Right atrium auricular region (tissue), 2 donors: Measurements from ENCODE around the gene CALM3. TPM values are rescaled to one million over a fixed set of nuclear protein-coding genes. Genes with fewer than 3 reads are reported as not detected.
A peak's percentile ranks its signal among the peaks of the same experiment; 100 is the strongest.

ENCODE experiments used
- DNase-seq: peaks from one replicate; pipeline ENCODE4 v3.0.0-alpha.2; 2019; ENCODE audit warnings: low spot score
- H3K27ac ChIP-seq, 2 donors: fragments of 200-600 bp; sonication (generic); 1 replicate in 1 of 2; 2 replicates in 1 of 2; pipeline ENCODE4 v1.5.1; 2016 to 2019
- H3K27me3 ChIP-seq, 2 donors: fragments of 200-600 bp; sonication (generic); one replicate each; pipeline versions ENCODE4 v1.5.1 to v1.6.0; 2017 to 2019
- H3K36me3 ChIP-seq: fragments of 200-600 bp; sonication (generic); one replicate; pipeline ENCODE4 v1.5.1; 2016
- H3K4me1 ChIP-seq, 2 donors: fragments of 200-600 bp; sonication (generic); one replicate each; pipeline versions ENCODE4 v1.5.1 to v1.6.0; 2017 to 2019
- H3K4me3 ChIP-seq, 2 donors: fragments of 200-600 bp; sonication (generic); 1 replicate in 1 of 2; 2 replicates in 1 of 2; pipeline ENCODE4 v1.5.1; 2017 to 2019; ENCODE audit warnings: mild to moderate bottlenecking in 1 of 2, moderate library complexity in 1 of 2
- H3K9me3 ChIP-seq, 2 donors: fragments of 200-600 bp; sonication (generic); one replicate each; pipeline ENCODE4 v1.5.1; 2019
- CTCF ChIP-seq, 2 donors: fragments of 200-600 bp; sonication (generic); IDR thresholded peaks; one replicate each; pipeline ENCODE4 v1.5.1; 2019; ENCODE audit warnings: antibody characterized with exemption in 2 of 2
- total RNA-seq, 2 donors: library from RNA; depleted of rRNA; stranded (reverse); fragments of >200 nt; gene quantifications; one replicate each; pipeline ENCODE4 v1.1.0, GENCODE V29; 2016

CALM3 gene
- total RNA-seq, 2 donors from 2014 or later: 210 to 296 TPM

- no peak for DNase-seq
- TF ChIP-seq CTCF (IDR thresholded peaks at IDR 0.05): no peak
- Histone ChIP-seq H3K27me3 (no peaks in the 10 kb centered on the region), H3K9me3 (no peaks in the 10 kb centered on the region), H3K36me3 (peaks cover 49% of the 10 kb centered on the region), H3K4me3 (no peak overlapping the region), H3K4me1 (peaks cover 0 to 56% of the 10 kb centered on the region in 2 donors), H3K27ac (peak overlapping the region in 1 of 2 donors; percentile 57)
Measured at GRCh38 chr19:46606019-46606418, 4.9 kb downstream of the CALM3 start.

DNA sequence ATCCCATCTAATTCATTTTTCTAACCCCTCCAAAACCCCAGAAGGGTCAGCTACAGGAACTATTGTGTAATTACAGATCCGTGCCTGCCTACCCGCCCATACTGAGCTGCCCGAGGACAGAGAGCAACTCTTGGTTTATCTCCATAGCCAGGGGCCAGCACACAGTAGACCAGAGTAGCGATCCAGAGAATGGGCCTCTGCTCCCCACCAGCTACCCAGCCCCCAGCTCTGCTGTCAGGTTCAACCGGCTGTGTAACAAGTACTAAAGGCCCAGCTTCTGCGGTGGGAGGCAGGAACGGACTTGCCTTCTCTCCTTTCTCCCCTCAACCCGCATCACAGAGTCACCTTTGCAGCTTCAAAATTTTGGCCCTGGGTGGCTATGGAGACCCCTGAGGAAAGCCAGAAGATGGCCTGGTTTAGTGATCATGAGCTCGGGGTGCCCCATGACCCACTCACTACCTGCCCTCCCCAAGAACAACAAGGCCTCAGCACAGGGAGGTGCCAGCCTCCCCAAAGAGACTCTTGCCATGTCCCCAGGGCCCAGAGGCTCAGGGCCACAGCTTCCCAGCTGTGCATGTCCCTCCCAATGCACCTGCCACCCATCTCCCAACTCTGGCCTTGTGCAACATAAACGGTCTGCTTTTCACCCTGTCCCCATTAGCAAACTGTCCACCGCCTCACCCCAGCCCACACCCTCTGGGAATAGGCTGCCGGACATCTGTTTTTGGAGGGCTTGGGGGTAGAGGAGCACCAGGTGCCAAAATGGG lies 5.7 kb downstream of the CALM3 start:
- Histone ChIP-seq H3K27me3 (no peaks in the 10 kb centered on the region), H3K36me3 (peaks cover 49% of the 10 kb centered on the region), H3K27ac (peak overlapping the region in 1 of 2 donors; percentile 7), H3K4me3 (no peak overlapping the region), H3K9me3 (no peaks in the 10 kb centered on the region), H3K4me1 (peaks cover 0 to 56% of the 10 kb centered on the region in 2 donors)
- DNase-seq: no peak
- TF ChIP-seq CTCF (IDR thresholded peaks at IDR 0.05): no peak

GRCh38 chr19:46607448-46607841 lies 6.3 kb downstream of the CALM3 start:
- no peak overlapping the region for H3K4me3 ChIP-seq
- H3K4me1 ChIP-seq: peaks cover 0 to 50% of the 10 kb centered on the region in 2 donors
- TF ChIP-seq CTCF (IDR thresholded peaks at IDR 0.05): no peak
- no peaks in the 10 kb centered on the region for H3K9me3 ChIP-seq
- H3K27ac ChIP-seq: peak overlapping the region in 1 of 2 donors; percentile 7
- H3K27me3 ChIP-seq: no peaks in the 10 kb centered on the region
- peaks cover 49% of the 10 kb centered on the region for H3K36me3 ChIP-seq
- DNase-seq: peak; percentile 57

GRCh38 chr19:46608178-46608577 lies 7.0 kb downstream of the CALM3 start:
- peak; percentile 53 for DNase-seq
- no peaks in the 10 kb centered on the region for H3K27me3 ChIP-seq
- H3K27ac ChIP-seq: no peak overlapping the region
- peaks cover 0 to 43% of the 10 kb centered on the region in 2 donors for H3K4me1 ChIP-seq
- TF ChIP-seq CTCF (IDR thresholded peaks at IDR 0.05): no peak
- no peaks in the 10 kb centered on the region for H3K9me3 ChIP-seq
- no peak overlapping the region for H3K4me3 ChIP-seq
- H3K36me3 ChIP-seq: peaks cover 49% of the 10 kb centered on the region

DNA sequence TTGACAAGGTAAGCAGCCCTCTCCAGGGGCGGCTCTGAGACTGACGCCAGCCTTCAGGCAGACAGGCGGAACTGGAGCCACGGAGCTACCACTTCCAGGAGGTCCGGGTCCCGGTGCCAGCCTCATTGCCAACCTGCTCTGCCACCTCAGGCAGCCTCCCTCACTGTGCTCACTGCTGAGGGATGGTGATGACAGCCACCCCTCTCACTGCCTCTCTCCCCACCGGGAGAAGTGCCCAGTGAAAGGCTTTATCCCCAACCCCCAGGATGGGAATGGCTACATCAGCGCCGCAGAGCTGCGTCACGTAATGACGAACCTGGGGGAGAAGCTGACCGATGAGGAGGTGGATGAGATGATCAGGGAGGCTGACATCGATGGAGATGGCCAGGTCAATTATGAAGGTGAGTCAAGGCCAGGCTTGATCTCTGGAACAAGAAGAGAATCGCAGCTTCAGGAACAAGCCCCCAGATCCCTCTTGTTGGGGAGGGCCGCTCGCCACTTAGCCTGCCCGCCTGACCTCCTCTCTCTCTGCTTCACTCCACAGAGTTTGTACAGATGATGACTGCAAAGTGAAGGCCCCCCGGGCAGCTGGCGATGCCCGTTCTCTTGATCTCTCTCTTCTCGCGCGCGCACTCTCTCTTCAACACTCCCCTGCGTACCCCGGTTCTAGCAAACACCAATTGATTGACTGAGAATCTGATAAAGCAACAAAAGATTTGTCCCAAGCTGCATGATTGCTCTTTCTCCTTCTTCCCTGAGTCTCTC lies 7.6 kb downstream of the CALM3 start:
- no peaks in the 10 kb centered on the region for H3K9me3 ChIP-seq
- peaks cover 49% of the 10 kb centered on the region for H3K36me3 ChIP-seq
- peaks cover 0 to 37% of the 10 kb centered on the region in 2 donors for H3K4me1 ChIP-seq
- TF ChIP-seq CTCF (IDR thresholded peaks at IDR 0.05): no peak
- H3K27me3 ChIP-seq: no peaks in the 10 kb centered on the region
- DNase-seq: no peak
- no peak overlapping the region for H3K27ac ChIP-seq
- H3K4me3 ChIP-seq: no peak overlapping the region
